Stimulated activated CD8-positive, alpha-beta memory T cell treated with anti-CD3 and anti-CD28 coated beads, Interleukin-7, amount 100 ng/mL, for 24 hours (primary cell): Measurements from ENCODE around the gene NDE1.
A peak's percentile ranks its signal among the peaks of the same experiment; 100 is the strongest.
"Not testable (repeated sequence)": the region's sequence is repeated elsewhere in the genome, so short reads cannot be mapped to it uniquely, and the experiment has no call there.

Experiments
- DNase-seq: peaks from one replicate; pipeline ENCODE4 v3.0.0-alpha.2; 2020; ENCODE audit warnings: low read depth

The NDE1 gene, protein sequence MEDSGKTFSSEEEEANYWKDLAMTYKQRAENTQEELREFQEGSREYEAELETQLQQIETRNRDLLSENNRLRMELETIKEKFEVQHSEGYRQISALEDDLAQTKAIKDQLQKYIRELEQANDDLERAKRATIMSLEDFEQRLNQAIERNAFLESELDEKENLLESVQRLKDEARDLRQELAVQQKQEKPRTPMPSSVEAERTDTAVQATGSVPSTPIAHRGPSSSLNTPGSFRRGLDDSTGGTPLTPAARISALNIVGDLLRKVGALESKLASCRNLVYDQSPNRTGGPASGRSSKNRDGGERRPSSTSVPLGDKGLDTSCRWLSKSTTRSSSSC

GRCh38 chr16:15650019-15650697, at the start of gene NDE1:
NDE1 (plus strand) TSS chr16:15650245; CDS start chr16:15664779, 14,534 bp downstream.
- DNase-seq: peak; percentile 76

DNA sequence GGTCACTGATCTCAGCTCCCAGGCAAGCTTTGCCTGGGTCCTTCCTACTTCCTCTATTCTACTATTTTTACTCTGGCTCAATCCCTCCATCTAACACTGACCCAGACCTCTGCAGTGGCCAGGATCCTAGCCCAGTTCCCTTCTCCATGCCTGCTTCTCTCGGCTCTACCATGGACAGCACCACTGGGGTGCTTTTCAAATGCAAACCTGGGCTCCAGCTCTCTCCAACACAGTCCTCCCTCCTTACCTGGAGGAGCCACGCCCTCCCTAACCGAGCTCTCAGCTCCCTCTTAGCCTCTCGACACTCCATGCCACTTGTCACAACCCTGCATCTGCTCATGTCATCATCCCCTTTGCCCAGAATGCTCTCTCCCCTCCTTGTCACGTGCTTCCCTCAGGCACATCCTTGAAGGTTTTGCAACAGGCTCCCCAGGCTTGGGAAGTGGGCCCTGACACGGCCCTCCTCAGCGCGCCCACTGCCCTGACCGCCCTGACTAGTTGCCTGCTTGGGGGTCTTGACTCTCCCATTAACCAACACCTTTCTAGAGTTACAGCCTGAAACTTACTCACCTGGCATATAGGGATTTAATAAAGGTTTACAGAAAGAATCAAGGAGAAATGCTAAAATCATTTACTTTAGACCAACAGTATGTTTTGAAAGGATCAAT, 48.7 kb upstream of the NDE1 start:
- DNase-seq: no peak

- DNase-seq: no peak
Measured at GRCh38 chr16:15602285-15603044, 47.6 kb upstream of the NDE1 start.

DNA sequence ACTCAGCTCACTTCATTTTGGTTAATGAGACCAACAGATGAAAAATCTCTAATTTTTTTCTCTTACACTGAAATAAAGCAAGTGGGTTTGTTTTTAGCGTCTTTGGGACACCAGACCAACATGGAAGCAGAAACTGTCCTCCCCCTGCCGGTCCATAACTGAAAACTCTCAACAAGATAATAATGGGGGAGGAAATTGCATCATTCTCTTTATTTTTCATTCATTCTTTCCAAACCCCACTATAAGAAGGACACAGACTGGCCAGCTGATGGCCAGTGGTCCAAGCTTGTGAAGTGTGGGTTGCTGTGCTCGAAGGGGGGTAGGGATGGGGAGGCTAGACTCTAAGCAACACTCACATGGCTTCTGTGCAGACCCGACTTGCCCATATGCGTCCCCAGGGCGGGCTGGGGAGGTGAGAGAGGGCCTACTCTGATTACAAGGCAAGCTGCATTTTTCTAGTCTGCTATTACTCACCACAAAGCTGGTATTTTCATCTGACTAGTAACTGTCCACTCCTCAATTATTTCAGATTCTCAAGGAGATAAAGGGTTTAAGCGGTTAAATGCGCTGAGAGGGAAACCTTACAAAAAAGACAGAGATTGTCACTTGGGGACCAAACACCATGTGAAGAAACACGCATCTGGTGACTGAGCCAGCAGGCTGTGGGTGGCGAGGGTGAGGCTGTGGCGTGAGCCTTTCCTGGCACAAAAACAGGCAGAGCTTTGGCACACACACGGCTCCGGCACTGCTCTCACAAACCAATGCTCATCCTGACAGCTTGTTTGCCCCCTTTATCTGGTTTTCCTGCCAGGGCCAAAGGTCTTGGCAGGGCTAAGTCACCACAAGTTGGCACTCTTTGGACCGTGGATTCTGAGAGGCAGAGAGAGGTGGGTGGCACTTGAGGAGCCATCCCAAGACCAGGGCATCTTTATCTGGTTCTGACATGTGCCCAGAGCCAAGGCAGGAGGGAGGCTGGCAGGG, 45.3 kb upstream of the NDE1 start:
- DNase-seq: no peak

DNA sequence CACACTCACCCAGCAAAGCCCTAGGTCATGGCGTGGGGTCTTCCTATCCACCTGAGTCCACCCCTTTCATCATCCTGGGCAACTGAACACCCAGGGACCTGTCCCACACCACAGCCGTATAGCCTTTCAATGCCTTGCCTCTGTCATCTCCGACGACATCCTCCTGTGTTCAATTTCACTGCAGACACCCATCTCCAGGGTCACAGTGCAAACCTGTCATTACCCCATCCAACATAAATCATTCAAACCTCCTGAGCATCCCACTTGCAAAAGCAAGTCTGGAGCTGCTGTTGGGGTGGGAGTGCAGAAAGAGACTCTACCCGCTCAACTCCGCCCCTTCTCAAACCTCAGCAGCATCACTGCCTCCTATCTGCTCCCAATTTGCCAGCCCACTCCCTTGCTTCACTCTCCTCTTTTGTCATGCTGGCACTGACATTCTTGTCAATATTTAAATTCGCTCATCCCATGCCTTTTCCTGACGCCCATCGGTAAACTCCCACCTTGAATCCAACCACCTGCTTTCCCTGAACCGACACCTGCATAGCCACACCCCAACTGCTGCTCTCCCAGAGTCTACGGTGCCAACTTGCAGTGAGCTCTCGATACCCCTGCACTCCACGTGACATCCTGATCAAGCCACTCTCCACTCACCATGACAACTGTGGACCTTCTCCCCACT, 44.1 kb upstream of the NDE1 start:
- DNase-seq: no peak

GRCh38 chr16:15606518-15607220, 43.4 kb upstream of the NDE1 start:
- DNase-seq: no peak

DNA sequence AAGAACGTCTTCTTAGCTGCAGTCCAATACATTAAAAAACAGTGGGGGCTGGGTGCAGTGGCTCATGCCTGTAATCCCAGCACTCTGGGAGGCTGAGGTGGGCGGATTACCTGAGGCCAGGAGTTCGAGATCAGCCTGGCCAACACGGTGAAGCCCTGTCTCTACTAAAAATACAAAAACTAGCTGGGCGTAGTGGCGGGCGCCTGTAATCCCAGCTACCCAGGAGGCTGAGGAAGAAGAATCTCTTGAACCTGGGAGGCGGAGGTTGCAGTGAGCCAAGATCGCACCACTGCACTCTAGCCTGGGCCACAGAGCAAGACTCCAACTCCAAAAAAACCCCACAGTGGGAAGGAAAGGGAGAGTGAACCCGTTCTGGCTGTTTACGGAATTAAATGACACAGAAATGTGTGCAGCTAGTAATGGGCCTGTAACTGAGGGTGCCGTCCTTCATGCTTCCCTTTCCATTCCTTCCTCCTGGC, 42.8 kb upstream of the NDE1 start:
- DNase-seq: not testable (repeated sequence)

DNA sequence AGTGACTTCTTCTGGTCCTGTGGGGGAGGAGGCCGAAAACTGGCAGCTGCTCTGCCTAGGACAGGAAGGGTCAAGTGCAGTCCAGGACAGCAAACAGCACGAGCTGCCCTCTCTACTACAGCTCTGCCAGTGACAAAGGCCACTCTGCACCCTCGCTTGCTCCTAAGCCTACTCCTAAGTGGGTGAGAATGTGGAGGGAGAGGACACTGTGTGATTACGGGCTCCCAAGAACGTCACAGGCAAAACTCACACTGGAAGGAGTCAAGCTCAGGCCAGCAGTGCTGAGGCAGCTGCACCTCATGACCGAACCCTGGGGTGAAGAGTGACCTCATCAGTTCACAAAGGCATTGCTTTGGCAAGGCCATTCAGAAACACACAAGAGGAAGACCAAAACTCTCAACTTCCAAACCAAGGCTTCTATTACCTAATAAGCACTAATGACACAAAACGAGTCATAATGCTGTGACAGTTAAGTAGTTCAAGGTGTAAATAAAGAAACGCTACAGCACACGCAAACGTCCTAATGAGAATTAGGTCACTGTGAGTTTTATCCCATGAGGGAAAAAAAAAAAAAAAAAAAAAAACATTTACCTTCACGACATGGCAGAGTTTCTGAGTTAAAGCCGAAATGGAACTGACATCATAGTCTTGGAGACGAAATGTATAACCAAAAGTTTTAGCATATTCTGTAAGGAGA, 42.2 kb upstream of the NDE1 start:
- DNase-seq: no peak

- DNase-seq: no peak
Measured at GRCh38 chr16:15608398-15609285, 41.4 kb upstream of the NDE1 start.

- DNase-seq: no peak
Measured at GRCh38 chr16:15609286-15609649, 40.8 kb upstream of the NDE1 start.

DNA sequence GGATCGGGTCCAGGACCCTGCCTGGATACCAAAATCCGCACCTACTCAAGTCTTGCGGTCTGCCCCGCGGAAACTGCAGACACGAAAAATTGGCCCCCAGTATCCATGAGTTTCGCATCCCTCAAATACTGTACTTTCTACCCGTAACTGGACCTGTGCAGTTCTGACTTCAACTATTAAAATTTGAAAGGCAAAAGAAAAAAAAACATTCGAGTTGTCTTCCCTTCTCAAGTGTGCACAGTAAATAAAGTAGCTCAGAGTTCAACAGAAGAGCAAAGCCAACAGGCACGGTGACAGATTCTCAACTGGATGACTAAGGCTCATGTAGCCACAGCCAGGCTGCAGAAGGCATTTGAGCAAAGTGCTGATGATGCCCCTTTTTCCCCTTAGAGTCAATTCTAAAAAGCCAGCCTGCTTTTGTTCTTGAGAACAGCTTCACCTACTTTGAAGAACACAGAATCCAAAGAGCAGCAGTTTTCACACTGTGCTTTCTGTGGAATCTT, 39.6 kb upstream of the NDE1 start:
- DNase-seq: no peak

GRCh38 chr16:15611610-15612009, 38.4 kb upstream of the NDE1 start:
- no peak for DNase-seq

DNA sequence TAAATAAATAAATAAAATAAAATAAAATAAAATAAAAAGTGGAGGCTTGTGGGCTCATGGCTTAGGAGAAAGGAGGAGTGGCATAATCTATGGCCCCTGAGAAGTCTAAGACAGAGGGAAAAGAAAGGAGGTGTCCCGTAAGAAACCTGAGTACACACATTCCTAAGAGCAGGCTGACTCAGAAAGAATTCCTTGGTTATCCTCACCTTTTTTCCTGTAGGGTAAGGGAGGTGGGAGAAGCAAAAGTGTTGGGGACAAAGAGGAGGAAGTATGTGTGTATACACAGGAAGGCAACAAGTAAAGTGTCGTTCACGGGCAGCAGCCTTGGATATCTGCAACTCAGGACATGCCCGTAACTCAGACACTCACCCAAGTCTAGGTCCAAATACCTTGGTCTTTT, 36.4 kb upstream of the NDE1 start:
- no peak for DNase-seq

DNA sequence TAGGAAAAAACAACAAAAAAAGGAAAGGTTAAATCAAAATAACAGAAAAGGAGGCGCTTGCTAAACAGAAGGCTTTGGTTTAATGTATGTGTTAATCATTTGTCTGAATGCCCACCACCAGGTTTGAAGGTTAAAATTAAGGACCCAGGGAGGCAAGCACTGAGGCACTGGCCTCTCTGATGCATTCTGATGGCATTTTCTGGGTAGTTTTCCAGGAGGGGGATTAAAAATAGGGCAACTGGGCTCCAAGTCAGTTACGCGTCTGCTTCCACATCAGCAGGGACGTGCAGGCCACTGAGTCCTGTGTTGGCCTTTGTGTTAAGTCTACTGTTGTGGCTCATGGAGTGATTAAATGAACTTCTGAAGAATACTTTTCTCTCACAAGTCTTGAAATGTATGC, 34.0 kb upstream of the NDE1 start:
- no peak for DNase-seq

DNA sequence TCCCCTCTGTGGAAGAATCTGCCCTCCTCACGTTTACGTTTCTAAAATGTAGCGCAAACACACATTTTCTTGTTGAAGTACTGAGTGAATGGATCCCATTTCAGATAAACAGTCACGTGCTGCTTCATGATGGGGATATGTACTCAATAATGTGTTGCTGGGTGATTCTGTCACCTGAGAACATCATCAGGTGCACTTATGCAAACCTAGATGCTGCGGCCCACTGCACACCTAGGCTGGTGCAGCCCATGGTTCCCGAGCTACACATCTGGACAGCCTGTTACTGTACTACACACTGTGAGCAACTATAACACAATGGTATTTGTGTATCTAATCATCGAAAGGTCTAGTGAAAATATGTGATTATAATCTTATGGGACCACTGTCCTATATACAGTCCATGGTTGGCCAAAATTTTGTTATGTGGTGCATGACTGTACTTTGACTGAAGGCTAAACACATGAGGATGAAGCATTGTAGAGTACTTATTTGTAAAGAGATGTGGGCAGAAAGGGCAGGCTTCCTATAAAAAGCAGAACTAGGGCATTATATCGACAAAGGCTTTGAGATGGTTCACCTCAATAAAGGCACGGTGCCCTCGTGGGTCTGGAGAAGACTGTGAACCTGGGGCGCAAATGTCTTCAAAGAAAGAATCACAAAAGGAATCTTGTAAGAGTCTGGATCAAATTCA, 33.4 kb upstream of the NDE1 start:
- DNase-seq: no peak

DNA sequence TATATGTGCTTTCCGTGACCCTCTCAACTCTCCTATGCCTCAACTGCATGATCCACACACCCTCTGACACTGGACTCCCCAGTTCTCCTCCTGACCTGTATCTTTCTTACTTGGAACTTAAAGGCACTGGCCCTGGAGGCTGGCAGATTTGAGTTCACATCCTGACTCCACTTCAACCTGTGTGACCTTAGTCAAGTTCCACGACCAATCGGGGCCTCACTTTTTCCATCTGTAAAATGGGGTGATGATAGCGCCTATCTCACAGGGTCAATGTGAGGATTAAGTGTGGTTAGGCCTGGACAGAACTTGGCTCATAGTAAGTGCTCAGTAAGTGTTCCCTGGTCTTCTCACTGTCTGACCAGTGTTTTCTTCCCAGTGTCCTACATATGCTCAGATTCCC, 32.1 kb upstream of the NDE1 start:
- DNase-seq: no peak

GRCh38 chr16:15618392-15618791, 31.7 kb upstream of the NDE1 start:
- no peak for DNase-seq
